OCI-LY3 (cell line): ENCODE results near the gene TECTA.

Experiments
- EZH2phosphoT487 ChIP-seq: fragments of 200-600 bp; shearing (Covaris generic); IDR thresholded peaks from 2 replicates; pipeline ENCODE4 v1.6.1; 2018; ENCODE audit warnings: antibody characterized with exemption, mixed run types, low read depth
- TF ChIP-seq, protein P1 (sequence below): fragments of 200-600, 300-600 bp; sonication (generic); IDR thresholded peaks from 2 replicates; pipeline ENCODE4 v1.5.1; 2014; ENCODE audit warnings: antibody characterized with exemption, low read length, low read depth

DNA sequence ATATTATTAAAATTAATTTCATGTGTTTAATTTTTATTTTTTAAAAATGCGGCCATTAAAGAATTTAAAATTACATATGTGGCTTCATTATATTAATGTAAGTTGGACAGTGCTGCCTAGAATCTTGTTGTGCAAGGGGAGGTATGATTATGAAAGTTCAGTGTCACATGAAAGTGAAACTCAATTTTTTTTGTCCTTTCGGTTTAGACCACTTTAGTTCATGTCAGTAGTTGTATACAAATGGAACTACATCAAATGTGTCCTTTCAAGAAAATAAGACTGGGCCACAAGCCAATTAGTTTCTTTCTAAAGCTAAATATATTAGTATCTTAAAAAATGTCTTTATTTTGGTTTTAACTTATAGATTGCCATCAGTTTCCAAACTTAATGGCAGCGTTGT, 41.4 kb upstream of the TECTA start:
- TF ChIP-seq, protein P1, sequence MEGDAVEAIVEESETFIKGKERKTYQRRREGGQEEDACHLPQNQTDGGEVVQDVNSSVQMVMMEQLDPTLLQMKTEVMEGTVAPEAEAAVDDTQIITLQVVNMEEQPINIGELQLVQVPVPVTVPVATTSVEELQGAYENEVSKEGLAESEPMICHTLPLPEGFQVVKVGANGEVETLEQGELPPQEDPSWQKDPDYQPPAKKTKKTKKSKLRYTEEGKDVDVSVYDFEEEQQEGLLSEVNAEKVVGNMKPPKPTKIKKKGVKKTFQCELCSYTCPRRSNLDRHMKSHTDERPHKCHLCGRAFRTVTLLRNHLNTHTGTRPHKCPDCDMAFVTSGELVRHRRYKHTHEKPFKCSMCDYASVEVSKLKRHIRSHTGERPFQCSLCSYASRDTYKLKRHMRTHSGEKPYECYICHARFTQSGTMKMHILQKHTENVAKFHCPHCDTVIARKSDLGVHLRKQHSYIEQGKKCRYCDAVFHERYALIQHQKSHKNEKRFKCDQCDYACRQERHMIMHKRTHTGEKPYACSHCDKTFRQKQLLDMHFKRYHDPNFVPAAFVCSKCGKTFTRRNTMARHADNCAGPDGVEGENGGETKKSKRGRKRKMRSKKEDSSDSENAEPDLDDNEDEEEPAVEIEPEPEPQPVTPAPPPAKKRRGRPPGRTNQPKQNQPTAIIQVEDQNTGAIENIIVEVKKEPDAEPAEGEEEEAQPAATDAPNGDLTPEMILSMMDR = no peak
- TF ChIP-seq EZH2phosphoT487 = no peak
